RWPE2 (cell line): ENCODE results near the gene ENTPD5.

Experiments used
- ATAC-seq: fragments of 200-7000 bp; cut with Tn5 transposase; 3 replicates; pipeline ENCODE4 v1.9.1; 2021; ENCODE audit warnings: low read depth
- DNase-seq: peaks from one replicate; pipeline ENCODE4 v3.0.0-alpha.2; 2020; ENCODE audit warnings: low spot score
- H3K27ac ChIP-seq: fragments of 450-650 bp; 2 replicates; pipeline ENCODE4 v1.5.1; 2017; ENCODE audit warnings: mild to moderate bottlenecking; ENCODE audit not compliant: poor library complexity, severe bottlenecking
- H3K27me3 ChIP-seq: fragments of 250-450 bp; sonication (Bioruptor Pico); 2 replicates; pipeline ENCODE4 v1.5.1; 2021; ENCODE audit warnings: mild to moderate bottlenecking, moderate library complexity; ENCODE audit not compliant: insufficient read depth, poor library complexity, severe bottlenecking
- H3K36me3 ChIP-seq: fragments of 250-450 bp; sonication (Bioruptor Pico); 2 replicates; pipeline ENCODE4 v1.5.1; 2020; ENCODE audit warnings: low read depth, mild to moderate bottlenecking, moderate library complexity
- H3K4me1 ChIP-seq: fragments of 250-450 bp; sonication (Bioruptor Pico); 2 replicates; pipeline ENCODE4 v1.5.1; 2021; ENCODE audit warnings: mild to moderate bottlenecking, moderate library complexity; ENCODE audit not compliant: insufficient read depth, poor library complexity, severe bottlenecking
- H3K4me3 ChIP-seq: fragments of 250-450 bp; sonication (Bioruptor Pico); 2 replicates; pipeline ENCODE4 v1.5.1; 2021; ENCODE audit warnings: mild to moderate bottlenecking, moderate library complexity; ENCODE audit not compliant: severe bottlenecking
- H3K9me3 ChIP-seq: fragments of 250-450 bp; sonication (Bioruptor Pico); 2 replicates; pipeline ENCODE4 v1.5.1; 2021; ENCODE audit warnings: mild to moderate bottlenecking, moderate library complexity; ENCODE audit not compliant: severe bottlenecking
- TF ChIP-seq, protein P1 (sequence below): fragments of 450-650 bp; IDR thresholded peaks from one replicate; pipeline ENCODE4 v1.5.1; 2017; ENCODE audit warnings: mild to moderate bottlenecking, moderate library complexity; ENCODE audit not compliant: poor library complexity, severe bottlenecking

Gene ENTPD5

GRCh38 chr14:73945159-73945670, 73.9 kb downstream of the ENTPD5 start:
- ATAC-seq: no peak
- Histone ChIP-seq H3K4me1 (peaks cover 3% of the 10 kb centered on the region), H3K36me3 (no peaks in the 10 kb centered on the region), H3K9me3 (no peaks in the 10 kb centered on the region), H3K27ac (no peak overlapping the region), H3K27me3 (no peaks in the 10 kb centered on the region), H3K4me3 (no peak overlapping the region)
- TF ChIP-seq, protein P1, sequence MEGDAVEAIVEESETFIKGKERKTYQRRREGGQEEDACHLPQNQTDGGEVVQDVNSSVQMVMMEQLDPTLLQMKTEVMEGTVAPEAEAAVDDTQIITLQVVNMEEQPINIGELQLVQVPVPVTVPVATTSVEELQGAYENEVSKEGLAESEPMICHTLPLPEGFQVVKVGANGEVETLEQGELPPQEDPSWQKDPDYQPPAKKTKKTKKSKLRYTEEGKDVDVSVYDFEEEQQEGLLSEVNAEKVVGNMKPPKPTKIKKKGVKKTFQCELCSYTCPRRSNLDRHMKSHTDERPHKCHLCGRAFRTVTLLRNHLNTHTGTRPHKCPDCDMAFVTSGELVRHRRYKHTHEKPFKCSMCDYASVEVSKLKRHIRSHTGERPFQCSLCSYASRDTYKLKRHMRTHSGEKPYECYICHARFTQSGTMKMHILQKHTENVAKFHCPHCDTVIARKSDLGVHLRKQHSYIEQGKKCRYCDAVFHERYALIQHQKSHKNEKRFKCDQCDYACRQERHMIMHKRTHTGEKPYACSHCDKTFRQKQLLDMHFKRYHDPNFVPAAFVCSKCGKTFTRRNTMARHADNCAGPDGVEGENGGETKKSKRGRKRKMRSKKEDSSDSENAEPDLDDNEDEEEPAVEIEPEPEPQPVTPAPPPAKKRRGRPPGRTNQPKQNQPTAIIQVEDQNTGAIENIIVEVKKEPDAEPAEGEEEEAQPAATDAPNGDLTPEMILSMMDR: no peak
- DNase-seq: no peak

- no peak for ATAC-seq
- no peak for DNase-seq
- H3K27ac ChIP-seq: no peak overlapping the region
- peaks cover 3% of the 10 kb centered on the region for H3K4me1 ChIP-seq
- TF ChIP-seq, protein P1: no peak
- H3K36me3 ChIP-seq: no peaks in the 10 kb centered on the region
- no peaks in the 10 kb centered on the region for H3K9me3 ChIP-seq
- no peaks in the 10 kb centered on the region for H3K27me3 ChIP-seq
- no peak overlapping the region for H3K4me3 ChIP-seq
These were observed 74.5 kb downstream of the ENTPD5 start for GRCh38 chr14:73944432-73945158.

GRCh38 chr14:73943083-73943482, 76.0 kb downstream of the ENTPD5 start:
- Histone ChIP-seq H3K36me3 (peaks cover 1% of the 10 kb centered on the region), H3K27ac (no peak overlapping the region), H3K9me3 (no peaks in the 10 kb centered on the region), H3K27me3 (no peaks in the 10 kb centered on the region), H3K4me1 (peaks cover 3% of the 10 kb centered on the region), H3K4me3 (no peak overlapping the region)
- TF ChIP-seq, protein P1: no peak
- ATAC-seq (peak; percentile 61), DNase-seq (no peak)

- Histone ChIP-seq H3K4me3 (no peak overlapping the region), H3K36me3 (peaks cover 10% of the 10 kb centered on the region), H3K9me3 (no peaks in the 10 kb centered on the region), H3K4me1 (peaks cover 3% of the 10 kb centered on the region), H3K27me3 (no peaks in the 10 kb centered on the region), H3K27ac (no peak overlapping the region)
- no peak for DNase-seq
- TF ChIP-seq, protein P1: no peak
- no peak for ATAC-seq
These were observed 76.9 kb downstream of the ENTPD5 start for GRCh38 chr14:73942180-73942579.

DNA sequence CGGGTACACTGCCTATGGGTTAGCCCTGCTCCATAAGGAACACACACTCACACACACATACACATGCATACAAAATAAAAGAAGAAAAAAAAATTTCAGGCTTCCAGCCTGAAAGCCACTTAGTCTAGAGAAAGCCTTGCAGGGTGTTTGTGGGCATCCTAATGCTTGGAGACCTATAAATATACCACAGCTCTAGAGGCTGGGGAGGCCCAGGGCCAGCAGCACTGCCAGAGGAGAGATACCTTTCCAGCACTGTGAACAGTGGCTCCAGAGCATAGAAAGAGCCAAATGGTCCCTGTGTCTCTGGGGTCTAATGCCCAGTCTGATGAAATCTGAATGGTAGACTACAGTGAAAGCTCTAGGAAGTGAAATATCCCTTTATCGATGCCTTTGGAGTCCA, 82.1 kb downstream of the ENTPD5 start:
- Histone ChIP-seq H3K4me1 (no peaks in the 10 kb centered on the region), H3K36me3 (peaks cover 49% of the 10 kb centered on the region), H3K27me3 (no peaks in the 10 kb centered on the region), H3K9me3 (no peaks in the 10 kb centered on the region), H3K4me3 (no peak overlapping the region), H3K27ac (no peak overlapping the region)
- 0 out of 3 replicates have a peak, but pooled peaks have one; percentile 29 for ATAC-seq
- TF ChIP-seq, protein P1: no peak
- no peak for DNase-seq
